ENCODE measurements around the gene RBPJ.

- no peak for TF ChIP-seq EZH2 (IDR thresholded peaks at IDR 0.05; ENCODE audit: low read depth)
- TF ChIP-seq, protein P1, sequence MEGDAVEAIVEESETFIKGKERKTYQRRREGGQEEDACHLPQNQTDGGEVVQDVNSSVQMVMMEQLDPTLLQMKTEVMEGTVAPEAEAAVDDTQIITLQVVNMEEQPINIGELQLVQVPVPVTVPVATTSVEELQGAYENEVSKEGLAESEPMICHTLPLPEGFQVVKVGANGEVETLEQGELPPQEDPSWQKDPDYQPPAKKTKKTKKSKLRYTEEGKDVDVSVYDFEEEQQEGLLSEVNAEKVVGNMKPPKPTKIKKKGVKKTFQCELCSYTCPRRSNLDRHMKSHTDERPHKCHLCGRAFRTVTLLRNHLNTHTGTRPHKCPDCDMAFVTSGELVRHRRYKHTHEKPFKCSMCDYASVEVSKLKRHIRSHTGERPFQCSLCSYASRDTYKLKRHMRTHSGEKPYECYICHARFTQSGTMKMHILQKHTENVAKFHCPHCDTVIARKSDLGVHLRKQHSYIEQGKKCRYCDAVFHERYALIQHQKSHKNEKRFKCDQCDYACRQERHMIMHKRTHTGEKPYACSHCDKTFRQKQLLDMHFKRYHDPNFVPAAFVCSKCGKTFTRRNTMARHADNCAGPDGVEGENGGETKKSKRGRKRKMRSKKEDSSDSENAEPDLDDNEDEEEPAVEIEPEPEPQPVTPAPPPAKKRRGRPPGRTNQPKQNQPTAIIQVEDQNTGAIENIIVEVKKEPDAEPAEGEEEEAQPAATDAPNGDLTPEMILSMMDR (conservative IDR thresholded peaks at IDR 0.05): no peak
Measured at GRCh38 chr4:26323821-26324220, 3.0 kb downstream of the RBPJ start.
